Measurements from ENCODE around the gene STK24.

STK24 gene

DNA sequence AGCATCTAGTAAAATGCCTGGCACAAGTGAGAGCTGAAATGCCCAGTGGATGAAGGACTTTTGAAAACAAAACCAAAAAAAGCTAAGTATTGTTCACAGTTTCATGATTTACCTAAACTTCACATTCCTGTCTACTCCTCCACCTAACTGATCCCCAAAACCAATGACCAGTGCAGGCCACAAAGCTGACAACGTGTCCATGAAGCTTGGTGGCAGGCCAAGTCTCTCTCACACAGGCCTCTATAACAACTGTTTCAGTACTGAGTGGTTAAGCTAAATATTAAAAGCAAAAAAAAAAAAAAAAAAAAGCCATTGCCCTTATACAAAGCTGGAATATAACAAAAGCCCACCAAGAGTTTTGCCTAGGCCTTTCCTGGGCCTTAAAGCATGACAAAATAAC is 36.4 kb downstream of the STK24 start:
- H3K9me3 Mint-ChIP-seq = no peaks in the 10 kb centered on the region
- DNase-seq (no peak), ATAC-seq (replicated peaks) (no peak)
- no peak overlapping the region for H3K27ac Mint-ChIP-seq
- peaks cover 21 to 36% of the 10 kb centered on the region in 2 donors for H3K36me3 Mint-ChIP-seq
- no peaks in the 10 kb centered on the region for H3K27me3 Mint-ChIP-seq
- H3K4me3 Mint-ChIP-seq = no peak overlapping the region
- H3K4me1 Mint-ChIP-seq = peaks cover 65 to 100% of the 10 kb centered on the region in 2 donors

- ATAC-seq (replicated peaks) (no peak), DNase-seq (no peak)
- Mint-ChIP-seq H3K27ac (no peak overlapping the region), H3K27me3 (no peaks in the 10 kb centered on the region), H3K4me3 (no peak overlapping the region), H3K9me3 (no peaks in the 10 kb centered on the region), H3K36me3 (peaks cover 25 to 40% of the 10 kb centered on the region in 2 donors), H3K4me1 (peaks cover 67 to 98% of the 10 kb centered on the region in 2 donors)
Measured at GRCh38 chr13:98539666-98540065, 37.2 kb downstream of the STK24 start.

- Mint-ChIP-seq H3K4me3 (no peak overlapping the region), H3K4me1 (peaks cover 66 to 98% of the 10 kb centered on the region in 2 donors), H3K9me3 (no peaks in the 10 kb centered on the region), H3K36me3 (peaks cover 30 to 46% of the 10 kb centered on the region in 2 donors), H3K27me3 (no peaks in the 10 kb centered on the region), H3K27ac (no peak overlapping the region)
- DNase-seq (no peak), ATAC-seq (replicated peaks) (no peak)
Measured at GRCh38 chr13:98538876-98539275, 38.0 kb downstream of the STK24 start.

DNA sequence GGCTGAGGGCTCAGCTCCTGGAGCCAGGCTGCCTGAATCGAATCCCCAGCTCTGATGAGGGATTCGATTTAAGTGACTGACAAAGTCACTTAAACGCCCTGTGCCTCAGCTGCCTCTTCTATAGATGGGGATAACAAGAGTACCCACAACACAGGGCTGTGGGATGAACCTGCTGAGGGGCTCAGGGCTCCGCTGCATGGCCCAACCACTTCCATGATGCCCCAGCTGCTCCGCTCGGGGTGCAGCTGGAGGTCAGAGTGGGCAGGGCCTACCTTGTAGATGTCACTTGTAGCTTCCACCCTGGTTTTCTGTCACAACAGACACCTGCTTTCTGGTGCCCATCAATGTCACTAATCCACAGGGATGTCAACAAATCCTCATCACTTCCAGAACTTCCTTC is 39.2 kb downstream of the STK24 start:
- Mint-ChIP-seq H3K36me3 (peaks cover 33 to 47% of the 10 kb centered on the region in 2 donors), H3K9me3 (no peaks in the 10 kb centered on the region), H3K4me1 (peaks cover 59 to 95% of the 10 kb centered on the region in 2 donors), H3K4me3 (no peak overlapping the region), H3K27ac (no peak overlapping the region), H3K27me3 (no peaks in the 10 kb centered on the region)
- DNase-seq (no peak), ATAC-seq (replicated peaks) (no peak)

DNA sequence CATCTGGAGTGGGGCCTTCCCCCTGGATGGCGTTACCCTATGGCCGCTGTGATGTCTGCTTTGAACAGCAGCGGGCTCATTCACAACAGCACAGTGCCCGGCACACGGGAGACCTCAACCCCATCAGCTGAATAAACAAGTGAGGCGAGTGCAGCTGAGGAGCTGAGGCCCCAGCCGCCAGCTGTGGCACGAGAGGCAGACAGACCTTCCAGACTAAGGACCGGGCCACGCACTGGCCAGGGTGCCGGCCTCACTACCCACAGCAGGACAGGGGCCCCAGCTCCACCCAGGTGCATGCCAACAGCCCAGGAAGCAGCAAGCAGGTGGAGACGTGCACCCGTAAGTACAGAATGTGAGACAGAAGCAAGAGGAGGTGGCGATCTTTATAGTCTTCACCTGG is 39.6 kb downstream of the STK24 start:
- peaks cover 57 to 95% of the 10 kb centered on the region in 2 donors for H3K4me1 Mint-ChIP-seq
- H3K27me3 Mint-ChIP-seq = no peaks in the 10 kb centered on the region
- no peaks in the 10 kb centered on the region for H3K9me3 Mint-ChIP-seq
- peak overlapping the region in 1 of 2 donors; percentile 25 for H3K4me3 Mint-ChIP-seq
- H3K27ac Mint-ChIP-seq = peak overlapping the region; percentile 91
- ATAC-seq (replicated peaks) = no peak
- peaks cover 33 to 47% of the 10 kb centered on the region in 2 donors for H3K36me3 Mint-ChIP-seq
- DNase-seq = no peak

DNA sequence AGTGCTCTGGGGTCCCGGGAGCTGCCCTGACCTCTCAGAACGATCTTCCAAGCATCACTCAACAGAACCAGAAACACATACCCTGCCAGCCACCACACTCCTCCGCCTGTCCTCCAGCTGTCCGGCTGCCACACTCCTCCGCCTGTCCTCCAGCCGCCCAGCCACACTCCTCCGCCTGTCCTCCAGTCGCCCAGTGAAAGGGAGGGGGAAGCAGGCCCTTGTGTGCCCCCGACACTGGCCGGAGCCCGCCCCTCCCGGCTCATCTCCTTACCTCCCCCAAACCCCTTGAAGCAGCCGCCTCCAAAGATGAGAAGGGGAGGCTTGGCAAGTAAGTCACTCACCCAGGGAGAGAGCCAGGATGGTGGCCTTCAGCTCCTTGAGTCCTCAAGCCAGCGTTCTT is 40.2 kb downstream of the STK24 start:
- Mint-ChIP-seq H3K27me3 (no peaks in the 10 kb centered on the region), H3K27ac (peak overlapping the region; percentile 91), H3K36me3 (peaks cover 33 to 47% of the 10 kb centered on the region in 2 donors), H3K9me3 (no peaks in the 10 kb centered on the region), H3K4me3 (peak overlapping the region; percentile 57), H3K4me1 (peaks cover 57 to 95% of the 10 kb centered on the region in 2 donors)
- no peak for ATAC-seq (replicated peaks)
- DNase-seq = no peak

DNA sequence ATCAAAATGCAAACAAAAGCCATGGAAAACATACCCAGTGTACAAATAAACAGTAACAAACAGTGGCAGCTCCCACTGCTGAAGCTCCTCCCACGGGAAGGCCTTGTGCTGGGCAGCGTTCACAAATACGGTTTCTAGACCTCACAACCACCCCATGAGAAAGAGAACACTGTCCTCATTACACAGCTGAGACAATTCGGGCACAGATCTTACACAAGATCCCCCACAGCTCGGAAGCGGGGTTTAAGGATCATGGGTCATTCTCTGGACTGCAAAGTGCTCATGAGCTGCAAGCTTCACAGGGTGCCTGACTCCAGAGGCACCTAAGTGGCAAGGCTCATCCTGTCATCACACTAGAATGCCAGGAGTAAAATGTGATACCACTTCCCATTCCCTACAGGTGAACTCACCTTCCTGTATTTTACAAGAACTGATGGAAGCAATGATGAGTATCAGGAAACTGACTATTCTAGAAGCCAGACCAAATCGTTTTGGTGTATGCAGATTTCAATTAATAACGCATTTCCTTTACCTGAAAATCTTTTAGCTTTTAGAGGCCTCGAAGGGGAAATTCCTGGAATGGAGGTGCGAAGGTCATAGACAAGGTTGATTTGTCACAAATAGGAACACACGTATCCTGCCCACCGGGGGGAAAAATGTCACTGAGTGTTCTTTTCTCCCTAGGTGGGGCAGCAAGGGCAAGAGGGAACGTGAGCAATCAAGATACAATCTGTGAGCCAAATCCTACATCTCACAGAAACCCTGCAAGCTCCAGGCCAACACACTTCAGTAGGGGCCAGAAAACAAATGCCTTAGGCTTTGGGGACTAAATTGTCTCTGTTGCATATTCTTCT is 41.2 kb downstream of the STK24 start:
- no peaks in the 10 kb centered on the region for H3K9me3 Mint-ChIP-seq
- H3K36me3 Mint-ChIP-seq = peaks cover 33 to 47% of the 10 kb centered on the region in 2 donors
- no peaks in the 10 kb centered on the region for H3K27me3 Mint-ChIP-seq
- H3K27ac Mint-ChIP-seq = peak overlapping the region; percentile 83
- ATAC-seq (replicated peaks) = peak in 1 of 2 donors; percentile 21
- peaks cover 57 to 95% of the 10 kb centered on the region in 2 donors for H3K4me1 Mint-ChIP-seq
- DNase-seq = no peak
- H3K4me3 Mint-ChIP-seq = peak overlapping the region in 1 of 2 donors; percentile 39

DNA sequence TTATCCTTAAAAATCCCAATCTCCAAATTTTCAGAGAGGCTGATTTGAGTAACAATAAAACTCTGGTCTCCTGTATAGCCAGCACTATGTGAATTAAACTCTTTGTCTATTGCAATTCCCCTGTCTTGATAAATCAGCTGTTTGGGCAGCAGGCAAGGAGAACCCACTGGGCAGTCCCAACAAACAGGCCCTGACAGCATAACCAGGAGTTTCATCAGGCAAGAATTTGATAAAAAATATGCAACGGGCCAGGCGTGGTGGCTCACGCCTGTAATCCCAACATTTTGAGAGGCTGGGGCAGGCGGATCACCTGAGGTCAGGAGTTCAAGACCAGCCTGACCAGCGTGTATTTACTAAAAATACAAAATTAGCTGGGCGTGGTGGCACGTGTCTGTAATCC is 42.1 kb downstream of the STK24 start:
- no peak overlapping the region for H3K27ac Mint-ChIP-seq
- ATAC-seq (replicated peaks) (no peak), DNase-seq (no peak)
- peak overlapping the region in 1 of 2 donors; percentile 35 for H3K4me3 Mint-ChIP-seq
- no peaks in the 10 kb centered on the region for H3K27me3 Mint-ChIP-seq
- peaks cover 35 to 49% of the 10 kb centered on the region in 2 donors for H3K36me3 Mint-ChIP-seq
- no peaks in the 10 kb centered on the region for H3K9me3 Mint-ChIP-seq
- H3K4me1 Mint-ChIP-seq = peaks cover 59 to 95% of the 10 kb centered on the region in 2 donors

GRCh38 chr13:98533912-98534311 is 43.0 kb downstream of the STK24 start:
- DNase-seq = no peak
- no peaks in the 10 kb centered on the region for H3K27me3 Mint-ChIP-seq
- peaks cover 38 to 47% of the 10 kb centered on the region in 2 donors for H3K36me3 Mint-ChIP-seq
- peaks cover 62 to 95% of the 10 kb centered on the region in 2 donors for H3K4me1 Mint-ChIP-seq
- no peaks in the 10 kb centered on the region for H3K9me3 Mint-ChIP-seq
- peak overlapping the region; percentile 56 for H3K27ac Mint-ChIP-seq
- ATAC-seq (replicated peaks) = no peak
- peak overlapping the region in 1 of 2 donors; percentile 25 for H3K4me3 Mint-ChIP-seq

DNA sequence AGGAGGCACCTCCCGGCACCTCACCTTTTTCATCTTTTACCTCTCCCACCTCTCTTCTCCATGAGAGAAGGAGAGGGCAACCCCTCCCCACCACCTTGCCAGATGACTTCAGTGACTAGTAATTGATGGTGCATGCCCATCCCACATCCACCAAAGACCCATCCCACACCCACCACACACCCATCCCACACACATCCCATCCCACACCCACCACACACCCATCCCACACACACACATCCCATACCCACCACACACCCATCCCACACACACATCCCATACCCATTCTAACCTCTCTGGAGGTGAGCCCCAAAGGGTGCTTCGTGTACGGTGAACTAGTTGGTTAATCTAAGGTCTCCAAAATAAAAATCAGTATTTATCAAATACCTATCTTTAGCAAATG is 44.7 kb downstream of the STK24 start:
- Mint-ChIP-seq H3K4me1 (peaks cover 65 to 95% of the 10 kb centered on the region in 2 donors), H3K27me3 (no peaks in the 10 kb centered on the region), H3K4me3 (no peak overlapping the region), H3K9me3 (no peaks in the 10 kb centered on the region), H3K36me3 (peaks cover 37 to 47% of the 10 kb centered on the region in 2 donors), H3K27ac (peak overlapping the region; percentile 59)
- DNase-seq (no peak), ATAC-seq (replicated peaks) (no peak)

DNA sequence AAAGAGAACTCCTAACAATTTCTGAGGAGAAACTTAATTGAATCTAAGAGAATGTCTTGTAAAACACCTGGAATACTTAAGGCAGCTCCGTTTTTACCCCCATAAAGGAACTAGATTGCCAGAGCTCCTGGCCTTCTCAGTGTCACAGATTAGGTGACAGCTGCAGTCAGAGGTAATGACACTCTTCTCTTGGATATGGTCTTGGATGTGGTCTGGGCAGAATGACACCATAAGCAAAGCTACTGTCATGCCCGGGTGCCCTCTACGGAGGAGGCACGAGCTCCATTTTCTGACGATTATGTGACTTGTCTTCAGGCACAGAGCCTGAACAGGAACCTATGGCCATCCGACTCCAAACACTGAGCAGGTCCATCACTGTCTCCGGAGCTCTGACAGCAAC is 46.7 kb downstream of the STK24 start:
- no peaks in the 10 kb centered on the region for H3K27me3 Mint-ChIP-seq
- H3K27ac Mint-ChIP-seq = peak overlapping the region; percentile 84
- peaks cover 61 to 95% of the 10 kb centered on the region in 2 donors for H3K4me1 Mint-ChIP-seq
- ATAC-seq (replicated peaks) (no peak), DNase-seq (no peak)
- H3K36me3 Mint-ChIP-seq = peaks cover 27 to 37% of the 10 kb centered on the region in 2 donors
- H3K4me3 Mint-ChIP-seq = no peak overlapping the region
- H3K9me3 Mint-ChIP-seq = no peaks in the 10 kb centered on the region

GRCh38 chr13:98529171-98529570 is 47.7 kb downstream of the STK24 start:
- H3K27me3 Mint-ChIP-seq = no peaks in the 10 kb centered on the region
- peaks cover 26 to 33% of the 10 kb centered on the region in 2 donors for H3K36me3 Mint-ChIP-seq
- no peak for ATAC-seq (replicated peaks)
- H3K4me1 Mint-ChIP-seq = peaks cover 60 to 97% of the 10 kb centered on the region in 2 donors
- H3K4me3 Mint-ChIP-seq = peak overlapping the region; percentile 32 to 49
- no peaks in the 10 kb centered on the region for H3K9me3 Mint-ChIP-seq
- no peak for DNase-seq
- H3K27ac Mint-ChIP-seq = peak overlapping the region; percentile 84

GRCh38 chr13:98528663-98529064 is 48.2 kb downstream of the STK24 start:
- Mint-ChIP-seq H3K4me1 (peaks cover 60 to 97% of the 10 kb centered on the region in 2 donors), H3K4me3 (peak overlapping the region in 1 of 2 donors; percentile 13), H3K27ac (peak overlapping the region; percentile 84), H3K9me3 (no peaks in the 10 kb centered on the region), H3K36me3 (peaks cover 23 to 27% of the 10 kb centered on the region in 2 donors), H3K27me3 (no peaks in the 10 kb centered on the region)
- ATAC-seq (replicated peaks) = peak; percentile 34 to 35
- DNase-seq = no peak

DNA sequence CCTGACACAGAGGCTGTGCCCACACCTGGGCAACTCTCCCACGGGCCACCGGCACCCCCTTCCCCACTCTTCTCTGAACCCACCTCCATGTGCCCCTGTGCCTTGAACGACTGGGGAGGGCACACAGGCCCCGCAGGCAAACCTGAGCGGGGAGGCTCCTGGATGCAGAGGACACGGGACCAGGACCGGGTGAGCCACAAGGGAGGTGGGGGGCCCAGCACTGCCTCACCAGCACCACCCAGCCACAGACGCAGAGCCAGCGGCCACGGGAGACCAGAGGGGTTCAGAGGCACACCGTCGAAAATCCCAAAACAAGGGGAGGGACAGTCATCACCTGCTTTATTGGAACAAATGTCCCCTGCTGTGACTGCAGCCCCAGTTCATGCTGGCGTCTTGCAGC is 49.4 kb downstream of the STK24 start:
- Mint-ChIP-seq H3K27ac (no peak overlapping the region), H3K27me3 (no peaks in the 10 kb centered on the region), H3K4me1 (peaks cover 70 to 100% of the 10 kb centered on the region in 2 donors), H3K9me3 (no peaks in the 10 kb centered on the region), H3K36me3 (peaks cover 22 to 26% of the 10 kb centered on the region in 2 donors), H3K4me3 (no peak overlapping the region)
- ATAC-seq (replicated peaks) (no peak), DNase-seq (no peak)

GRCh38 chr13:98526182-98526512 is 50.8 kb downstream of the STK24 start:
- no peaks in the 10 kb centered on the region for H3K27me3 Mint-ChIP-seq
- peaks cover 71 to 100% of the 10 kb centered on the region in 2 donors for H3K4me1 Mint-ChIP-seq
- DNase-seq (no peak), ATAC-seq (replicated peaks) (peak; percentile 66 to 75)
- H3K27ac Mint-ChIP-seq = peak overlapping the region; percentile 80
- peaks cover 0 to 4% of the 10 kb centered on the region in 2 donors for H3K9me3 Mint-ChIP-seq
- H3K4me3 Mint-ChIP-seq = peak overlapping the region in 1 of 2 donors; percentile 44
- H3K36me3 Mint-ChIP-seq = peaks cover 27 to 34% of the 10 kb centered on the region in 2 donors
